Glutamatergic neuron (in vitro differentiated cells): Measurements from ENCODE around the gene INHBA. TPM values are rescaled to one million over a fixed set of nuclear protein-coding genes. Genes with fewer than 3 reads are reported as not detected.

Source experiments
- DNase-seq: peaks from one replicate; pipeline ENCODE4 v3.0.0; 2022
- H3K27ac Mint-ChIP-seq: one replicate; pipeline ENCODE4 v1.8.0; 2020; ENCODE audit warnings: mild to moderate bottlenecking, mixed read lengths, inconsistent platforms; ENCODE audit not compliant: unreplicated experiment
- H3K27me3 Mint-ChIP-seq: one replicate; pipeline ENCODE4 v1.8.0; 2020; ENCODE audit warnings: mild to moderate bottlenecking, moderate library complexity, mixed read lengths, inconsistent platforms; ENCODE audit not compliant: unreplicated experiment
- H3K36me3 Mint-ChIP-seq: one replicate; pipeline ENCODE4 v1.8.0; 2020; ENCODE audit warnings: mild to moderate bottlenecking, mixed read lengths, inconsistent platforms; ENCODE audit not compliant: unreplicated experiment
- H3K4me1 Mint-ChIP-seq: one replicate; pipeline ENCODE4 v1.8.0; 2020; ENCODE audit warnings: mild to moderate bottlenecking, low read depth, mixed read lengths, inconsistent platforms; ENCODE audit not compliant: unreplicated experiment
- H3K4me3 Mint-ChIP-seq: one replicate; pipeline ENCODE4 v1.8.0; 2020; ENCODE audit warnings: mild to moderate bottlenecking, mixed read lengths, inconsistent platforms; ENCODE audit not compliant: unreplicated experiment
- H3K9me3 Mint-ChIP-seq: one replicate; pipeline ENCODE4 v1.8.0; 2020; ENCODE audit warnings: mild to moderate bottlenecking, moderate library complexity, mixed read lengths, inconsistent platforms; ENCODE audit not compliant: unreplicated experiment
- total RNA-seq: library from RNA; stranded (reverse); fragmentation: NEBNext Ultra II Directional; extraction: Animal tissue kit (Norgen Biotek cat#: 25700); gene quantifications from one replicate; pipeline ENCODE4 v1.2.1, GENCODE V29; 2021; ENCODE audit not compliant: unreplicated experiment
- TF ChIP-seq, protein P1 (sequence below): fragments of 200-600 bp; sonication (generic); IDR thresholded peaks from one replicate; pipeline ENCODE4 v1.5.0; 2021; ENCODE audit not compliant: partially characterized antibody, unreplicated experiment

Gene INHBA
- total RNA-seq, 1 donor from 2014 or later: not detected

DNA sequence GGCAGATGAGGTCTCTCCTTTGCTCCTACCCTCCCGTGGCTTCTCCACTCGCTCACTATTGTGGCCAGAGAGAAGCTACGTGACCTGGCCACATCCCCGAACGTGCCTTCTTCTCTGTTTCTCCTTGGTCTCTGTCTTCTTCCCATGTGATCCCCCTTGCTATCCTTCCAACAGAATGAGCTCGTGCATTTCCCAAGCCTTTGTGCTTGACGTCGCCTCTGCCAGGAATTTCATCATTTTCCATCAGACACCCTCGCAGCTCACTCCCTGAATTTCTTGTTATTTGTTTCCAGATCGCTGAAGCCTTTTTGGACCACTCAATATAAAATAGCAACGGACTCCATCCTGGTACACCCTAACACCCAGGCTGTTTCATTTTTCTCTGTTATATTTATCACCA is 13.8 kb upstream of the INHBA start:
- DNase-seq: no peak
- H3K4me3 Mint-ChIP-seq: no peak overlapping the region
- no peaks in the 10 kb centered on the region for H3K9me3 Mint-ChIP-seq
- no peak overlapping the region for H3K27ac Mint-ChIP-seq
- no peaks in the 10 kb centered on the region for H3K36me3 Mint-ChIP-seq
- H3K4me1 Mint-ChIP-seq: no peaks in the 10 kb centered on the region
- H3K27me3 Mint-ChIP-seq: no peaks in the 10 kb centered on the region
- TF ChIP-seq, protein P1, sequence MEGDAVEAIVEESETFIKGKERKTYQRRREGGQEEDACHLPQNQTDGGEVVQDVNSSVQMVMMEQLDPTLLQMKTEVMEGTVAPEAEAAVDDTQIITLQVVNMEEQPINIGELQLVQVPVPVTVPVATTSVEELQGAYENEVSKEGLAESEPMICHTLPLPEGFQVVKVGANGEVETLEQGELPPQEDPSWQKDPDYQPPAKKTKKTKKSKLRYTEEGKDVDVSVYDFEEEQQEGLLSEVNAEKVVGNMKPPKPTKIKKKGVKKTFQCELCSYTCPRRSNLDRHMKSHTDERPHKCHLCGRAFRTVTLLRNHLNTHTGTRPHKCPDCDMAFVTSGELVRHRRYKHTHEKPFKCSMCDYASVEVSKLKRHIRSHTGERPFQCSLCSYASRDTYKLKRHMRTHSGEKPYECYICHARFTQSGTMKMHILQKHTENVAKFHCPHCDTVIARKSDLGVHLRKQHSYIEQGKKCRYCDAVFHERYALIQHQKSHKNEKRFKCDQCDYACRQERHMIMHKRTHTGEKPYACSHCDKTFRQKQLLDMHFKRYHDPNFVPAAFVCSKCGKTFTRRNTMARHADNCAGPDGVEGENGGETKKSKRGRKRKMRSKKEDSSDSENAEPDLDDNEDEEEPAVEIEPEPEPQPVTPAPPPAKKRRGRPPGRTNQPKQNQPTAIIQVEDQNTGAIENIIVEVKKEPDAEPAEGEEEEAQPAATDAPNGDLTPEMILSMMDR: no peak

DNA sequence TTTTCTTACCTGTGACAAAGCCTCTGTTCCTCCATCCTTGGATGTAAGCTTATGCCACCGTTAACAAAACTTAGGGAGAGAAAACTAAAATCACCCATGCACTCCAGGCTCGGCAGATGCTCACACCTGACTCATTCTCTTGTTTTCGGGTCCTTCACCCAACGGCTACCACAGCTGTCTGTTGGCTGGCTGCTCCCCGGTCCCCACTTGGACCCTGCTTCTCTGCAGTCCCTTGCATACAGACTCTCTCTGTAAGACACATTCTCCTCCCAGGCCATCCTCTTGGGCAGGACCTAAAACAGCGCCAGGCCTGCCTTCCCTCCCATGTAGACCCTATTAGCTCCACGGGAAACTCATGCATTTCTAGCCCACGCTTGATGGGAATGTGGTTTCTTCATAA is 12.1 kb upstream of the INHBA start:
- TF ChIP-seq, protein P1: no peak
- no peak overlapping the region for H3K4me3 Mint-ChIP-seq
- no peak for DNase-seq
- no peaks in the 10 kb centered on the region for H3K36me3 Mint-ChIP-seq
- no peaks in the 10 kb centered on the region for H3K9me3 Mint-ChIP-seq
- H3K27me3 Mint-ChIP-seq: peaks cover 1% of the 10 kb centered on the region
- no peaks in the 10 kb centered on the region for H3K4me1 Mint-ChIP-seq
- no peak overlapping the region for H3K27ac Mint-ChIP-seq

- Mint-ChIP-seq H3K27me3 (peaks cover 3% of the 10 kb centered on the region), H3K27ac (no peak overlapping the region), H3K9me3 (no peaks in the 10 kb centered on the region), H3K4me1 (no peaks in the 10 kb centered on the region), H3K4me3 (no peak overlapping the region), H3K36me3 (no peaks in the 10 kb centered on the region)
- peak; percentile 52 for DNase-seq
- TF ChIP-seq, protein P1: peak; percentile 67
Measured at GRCh38 chr7:41711283-41712064, 8.6 kb upstream of the INHBA start.

DNA sequence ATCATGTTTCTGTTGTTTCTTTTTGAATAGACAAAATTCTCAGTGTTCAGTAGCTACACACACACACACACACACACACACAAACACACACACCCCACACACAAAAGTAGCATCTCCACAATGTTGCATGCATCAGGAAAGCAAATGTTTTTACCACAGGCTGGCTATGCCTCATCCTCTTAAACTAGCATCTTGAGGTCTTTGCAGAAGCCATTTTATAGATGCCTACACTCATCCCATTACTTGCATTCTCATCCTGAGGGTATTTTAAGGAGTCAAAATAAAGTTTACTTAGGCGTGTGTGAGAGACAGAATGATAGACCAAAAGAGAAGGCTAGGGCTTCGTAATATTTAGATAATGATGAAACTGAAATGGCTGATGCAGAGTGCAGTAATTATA is 7.9 kb upstream of the INHBA start:
- Mint-ChIP-seq H3K27me3 (peaks cover 3% of the 10 kb centered on the region), H3K4me1 (no peaks in the 10 kb centered on the region), H3K9me3 (no peaks in the 10 kb centered on the region), H3K27ac (no peak overlapping the region), H3K4me3 (no peak overlapping the region), H3K36me3 (no peaks in the 10 kb centered on the region)
- TF ChIP-seq, protein P1: no peak
- DNase-seq: no peak

DNA sequence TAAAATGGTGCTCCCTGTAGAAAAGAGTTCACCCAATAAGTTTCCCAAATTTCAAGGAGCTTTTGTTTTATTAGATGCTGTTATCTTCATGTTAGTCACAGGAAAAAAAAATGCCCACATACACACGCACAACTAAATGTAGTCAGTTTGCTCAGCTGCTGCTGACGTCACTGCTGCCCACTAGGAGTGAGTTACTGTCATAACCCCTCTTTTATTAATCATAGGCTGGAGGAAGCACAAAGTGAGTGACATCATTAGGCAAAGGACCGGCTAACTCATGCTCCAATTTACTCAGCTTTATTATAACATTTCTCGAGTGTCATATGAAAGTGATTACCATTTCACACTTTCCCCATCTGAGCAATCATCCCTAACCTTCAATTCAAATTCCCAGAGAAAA is 6.7 kb upstream of the INHBA start:
- H3K27me3 Mint-ChIP-seq: peaks cover 3% of the 10 kb centered on the region
- H3K4me3 Mint-ChIP-seq: no peak overlapping the region
- DNase-seq: no peak
- H3K36me3 Mint-ChIP-seq: no peaks in the 10 kb centered on the region
- H3K4me1 Mint-ChIP-seq: no peaks in the 10 kb centered on the region
- no peak overlapping the region for H3K27ac Mint-ChIP-seq
- H3K9me3 Mint-ChIP-seq: no peaks in the 10 kb centered on the region
- TF ChIP-seq, protein P1: no peak
